Measurements from ENCODE around the gene CENPW. TPM values are rescaled to one million over a fixed set of nuclear protein-coding genes. Genes with fewer than 3 reads are reported as not detected.

Gene CENPW
- total and polyA plus RNA-seq, 2 donors from 2014 or later: 2.6 to 5.8 TPM

DNA sequence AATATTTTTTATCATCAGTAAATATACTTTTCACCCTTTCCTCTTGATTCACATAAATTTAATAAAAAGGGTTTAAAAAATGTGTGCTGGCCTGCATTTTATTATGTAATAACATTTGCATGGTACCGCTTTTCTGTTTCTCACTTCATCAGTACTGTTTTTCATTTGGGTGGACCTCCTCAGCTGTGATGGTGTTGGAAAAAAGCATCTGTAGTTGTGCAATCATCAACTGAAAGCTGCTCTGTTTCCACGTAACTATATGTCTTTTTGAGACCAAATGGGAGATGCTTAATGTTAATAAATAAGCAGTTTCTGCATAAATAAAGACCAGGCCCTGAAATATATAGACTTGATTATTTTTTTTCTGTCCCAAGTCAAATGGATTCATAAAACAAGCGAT, 31.6 kb upstream of the CENPW start:
- no peak for FAIRE-seq
- intact Hi-C loops (cut with DNase I): no loop called here

DNA sequence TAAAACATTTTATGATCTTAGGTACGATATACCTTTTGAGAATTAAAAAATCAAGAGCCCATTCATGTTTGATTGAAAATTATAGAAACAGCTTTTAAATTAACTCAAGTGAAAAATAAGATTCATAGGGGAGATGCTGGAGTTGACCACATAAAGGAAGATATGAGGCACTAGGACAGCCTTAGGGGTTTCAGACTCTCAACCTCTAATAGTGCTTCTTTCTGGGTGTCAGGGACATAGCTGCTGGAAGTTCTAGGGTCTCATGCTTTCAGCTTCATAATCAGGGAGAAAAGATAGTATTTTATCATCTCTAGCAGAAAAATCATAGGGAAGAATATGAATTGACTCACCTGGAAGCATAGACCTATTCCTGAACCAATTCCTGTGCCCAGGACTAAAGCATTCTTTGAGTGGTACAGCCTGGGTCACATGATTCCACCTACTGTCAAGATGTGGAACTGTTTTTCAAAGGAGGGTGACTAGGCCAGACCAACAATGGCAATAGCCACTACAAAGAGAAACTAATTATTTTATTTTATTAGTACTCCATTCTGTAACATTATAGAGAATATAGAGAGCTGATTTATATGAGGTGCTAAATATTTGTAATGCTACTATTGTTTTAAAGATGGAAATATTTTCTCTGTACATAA, 27.8 kb upstream of the CENPW start:
- TF ChIP-seq, protein P1, sequence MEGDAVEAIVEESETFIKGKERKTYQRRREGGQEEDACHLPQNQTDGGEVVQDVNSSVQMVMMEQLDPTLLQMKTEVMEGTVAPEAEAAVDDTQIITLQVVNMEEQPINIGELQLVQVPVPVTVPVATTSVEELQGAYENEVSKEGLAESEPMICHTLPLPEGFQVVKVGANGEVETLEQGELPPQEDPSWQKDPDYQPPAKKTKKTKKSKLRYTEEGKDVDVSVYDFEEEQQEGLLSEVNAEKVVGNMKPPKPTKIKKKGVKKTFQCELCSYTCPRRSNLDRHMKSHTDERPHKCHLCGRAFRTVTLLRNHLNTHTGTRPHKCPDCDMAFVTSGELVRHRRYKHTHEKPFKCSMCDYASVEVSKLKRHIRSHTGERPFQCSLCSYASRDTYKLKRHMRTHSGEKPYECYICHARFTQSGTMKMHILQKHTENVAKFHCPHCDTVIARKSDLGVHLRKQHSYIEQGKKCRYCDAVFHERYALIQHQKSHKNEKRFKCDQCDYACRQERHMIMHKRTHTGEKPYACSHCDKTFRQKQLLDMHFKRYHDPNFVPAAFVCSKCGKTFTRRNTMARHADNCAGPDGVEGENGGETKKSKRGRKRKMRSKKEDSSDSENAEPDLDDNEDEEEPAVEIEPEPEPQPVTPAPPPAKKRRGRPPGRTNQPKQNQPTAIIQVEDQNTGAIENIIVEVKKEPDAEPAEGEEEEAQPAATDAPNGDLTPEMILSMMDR (IDR thresholded peaks at IDR 0.05; ENCODE audit: borderline replicate concordance, extremely low read depth, insufficient read depth): no peak
- H3K4me3 ChIP-seq (ENCODE audit: low read length in 3 of 3): no peak overlapping the region
- intact Hi-C loops (cut with DNase I): no loop called here
- no peaks in the 10 kb centered on the region for H3K4me1 ChIP-seq (ENCODE audit: control insufficient read depth in 2 of 3, insufficient read depth in 2 of 3, low read depth in 1 of 3, low read length in 3 of 3)
- DNase-seq (no peak), FAIRE-seq (no peak)
- no peak overlapping the region for H3K9ac ChIP-seq (ENCODE audit: low read length in 3 of 3)
- no peak overlapping the region for H3K27ac ChIP-seq (ENCODE audit: low read depth in 2 of 2, low read length in 2 of 2)
- no peaks in the 10 kb centered on the region for H3K36me3 ChIP-seq (ENCODE audit: control insufficient read depth in 2 of 3, insufficient read depth in 3 of 3, low read length in 3 of 3)
- H3K27me3 ChIP-seq (ENCODE audit: control insufficient read depth, insufficient read depth, low read length): no peaks in the 10 kb centered on the region
- H3K9me3 ChIP-seq (ENCODE audit: control insufficient read depth in 2 of 3, insufficient read depth in 1 of 3, low read length in 3 of 3): no peaks in the 10 kb centered on the region

More for the DNA sequence above, 31.6 kb upstream of the CENPW start:
- H3K36me3 ChIP-seq (ENCODE audit: control insufficient read depth in 2 of 3, insufficient read depth in 3 of 3, low read length in 3 of 3): no peaks in the 10 kb centered on the region
- H3K27me3 ChIP-seq (ENCODE audit: control insufficient read depth, insufficient read depth, low read length): no peaks in the 10 kb centered on the region
- H3K27ac ChIP-seq (ENCODE audit: low read depth in 2 of 2, low read length in 2 of 2): no peak overlapping the region
- DNase-seq: no peak
- H3K4me1 ChIP-seq (ENCODE audit: control insufficient read depth in 2 of 3, insufficient read depth in 2 of 3, low read depth in 1 of 3, low read length in 3 of 3): no peaks in the 10 kb centered on the region
- no peaks in the 10 kb centered on the region for H3K9me3 ChIP-seq (ENCODE audit: control insufficient read depth in 2 of 3, insufficient read depth in 1 of 3, low read length in 3 of 3)
- no peak overlapping the region for H3K4me3 ChIP-seq (ENCODE audit: low read length in 3 of 3)
- no peak overlapping the region for H3K9ac ChIP-seq (ENCODE audit: low read length in 3 of 3)
- TF ChIP-seq, protein P1 (IDR thresholded peaks at IDR 0.05; ENCODE audit: borderline replicate concordance, extremely low read depth, insufficient read depth): no peak

DNA sequence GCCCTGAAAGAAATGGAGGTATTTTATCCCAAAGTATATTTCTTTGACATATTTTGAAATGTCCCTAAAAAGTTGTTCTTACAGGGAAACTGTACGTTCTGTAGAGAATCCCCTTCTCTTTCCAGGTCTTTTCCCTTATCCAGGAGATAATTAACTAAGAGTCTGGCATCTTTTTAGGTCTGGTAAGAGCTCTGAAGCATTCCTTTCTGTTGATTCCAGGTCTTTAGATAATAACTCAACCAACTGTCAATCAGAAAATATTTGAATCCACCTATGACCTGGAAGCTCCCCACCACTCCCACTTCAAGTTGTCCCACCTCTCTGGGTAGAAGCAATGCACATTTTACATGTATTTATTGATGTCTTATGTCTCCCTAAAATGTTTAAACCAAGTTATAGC, 26.0 kb upstream of the CENPW start:
- no peak for FAIRE-seq
- intact Hi-C loops (cut with DNase I): no loop called here
- TF ChIP-seq, protein P1 (IDR thresholded peaks at IDR 0.05; ENCODE audit: borderline replicate concordance, extremely low read depth, insufficient read depth): no peak

DNA sequence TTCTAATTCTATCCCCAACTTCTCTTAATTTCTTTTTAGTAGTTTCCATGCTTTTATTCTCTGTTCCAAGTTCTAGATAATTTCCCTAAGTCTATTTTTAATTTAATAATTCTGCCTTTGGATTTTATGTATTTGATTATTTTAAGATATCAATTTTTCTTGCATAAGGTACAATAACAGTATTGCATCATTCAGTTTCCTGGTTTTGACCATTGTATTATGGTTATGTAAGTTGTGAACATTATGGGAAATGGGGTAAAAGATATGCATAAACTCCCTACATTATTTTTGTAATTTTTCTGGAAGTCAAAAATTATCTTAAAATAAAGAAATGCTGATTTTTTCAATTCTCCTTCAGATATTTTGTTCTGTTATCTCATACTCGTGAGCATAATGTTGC, 21.1 kb upstream of the CENPW start:
- no peak overlapping the region for H3K4me3 ChIP-seq (ENCODE audit: low read length in 3 of 3)
- H3K9me3 ChIP-seq (ENCODE audit: control insufficient read depth in 2 of 3, insufficient read depth in 1 of 3, low read length in 3 of 3): no peaks in the 10 kb centered on the region
- no peaks in the 10 kb centered on the region for H3K27me3 ChIP-seq (ENCODE audit: control insufficient read depth, insufficient read depth, low read length)
- intact Hi-C loops (cut with DNase I): no loop called here
- FAIRE-seq (peak; percentile 62), DNase-seq (no peak)
- H3K36me3 ChIP-seq (ENCODE audit: control insufficient read depth in 2 of 3, insufficient read depth in 3 of 3, low read length in 3 of 3): no peaks in the 10 kb centered on the region
- H3K27ac ChIP-seq (ENCODE audit: low read depth in 2 of 2, low read length in 2 of 2): no peak overlapping the region
- H3K9ac ChIP-seq (ENCODE audit: low read length in 3 of 3): no peak overlapping the region
- no peaks in the 10 kb centered on the region for H3K4me1 ChIP-seq (ENCODE audit: control insufficient read depth in 2 of 3, insufficient read depth in 2 of 3, low read depth in 1 of 3, low read length in 3 of 3)
- TF ChIP-seq, protein P1 (IDR thresholded peaks at IDR 0.05; ENCODE audit: borderline replicate concordance, extremely low read depth, insufficient read depth): no peak

More for the DNA sequence above, 26.0 kb upstream of the CENPW start:
- H3K27me3 ChIP-seq (ENCODE audit: control insufficient read depth, insufficient read depth, low read length): no peaks in the 10 kb centered on the region
- no peaks in the 10 kb centered on the region for H3K4me1 ChIP-seq (ENCODE audit: control insufficient read depth in 2 of 3, insufficient read depth in 2 of 3, low read depth in 1 of 3, low read length in 3 of 3)
- H3K27ac ChIP-seq (ENCODE audit: low read depth in 2 of 2, low read length in 2 of 2): no peak overlapping the region
- H3K4me3 ChIP-seq (ENCODE audit: low read length in 3 of 3): no peak overlapping the region
- DNase-seq: no peak
- H3K9me3 ChIP-seq (ENCODE audit: control insufficient read depth in 2 of 3, insufficient read depth in 1 of 3, low read length in 3 of 3): no peaks in the 10 kb centered on the region
- H3K36me3 ChIP-seq (ENCODE audit: control insufficient read depth in 2 of 3, insufficient read depth in 3 of 3, low read length in 3 of 3): no peaks in the 10 kb centered on the region
- no peak overlapping the region for H3K9ac ChIP-seq (ENCODE audit: low read length in 3 of 3)
